DND-41 (cell line): Measurements from ENCODE around the gene POU6F2.

ENCODE experiments used
- ATAC-seq: fragments of 200-7000 bp; cut with Tn5 transposase; 3 replicates; pipeline ENCODE4 v1.9.1; 2021; ENCODE audit warnings: low read depth; ENCODE audit not compliant: insufficient read depth
- DNase-seq: peaks from one replicate; pipeline ENCODE4 v3.0.0-alpha.2; 2020
- H2AFZ ChIP-seq: 2 replicates; pipeline ENCODE4 v1.6.0; 2012; ENCODE audit warnings: low read depth, low read length
- H3K27ac ChIP-seq: 2 replicates; pipeline ENCODE4 v1.5.1; 2012; ENCODE audit warnings: low read length, inconsistent platforms
- H3K27me3 ChIP-seq: fragments of 200-600 bp; sonication (generic); 2 replicates; pipeline ENCODE4 v1.6.0; 2012; ENCODE audit warnings: low read length, mild to moderate bottlenecking, inconsistent platforms; ENCODE audit not compliant: insufficient read depth, poor library complexity
- H3K36me3 ChIP-seq: 2 replicates; pipeline ENCODE4 v1.5.1; 2012; ENCODE audit warnings: low read length, inconsistent platforms; ENCODE audit not compliant: insufficient read depth
- H3K4me1 ChIP-seq: 2 replicates; pipeline ENCODE4 v1.5.1; 2012; ENCODE audit warnings: mild to moderate bottlenecking, low read length; ENCODE audit not compliant: insufficient read depth
- H3K4me2 ChIP-seq: 2 replicates; pipeline ENCODE4 v1.6.0; 2012; ENCODE audit warnings: mild to moderate bottlenecking, moderate library complexity, low read length, inconsistent platforms; ENCODE audit not compliant: insufficient read depth
- H3K4me3 ChIP-seq, 2 experiments: fragments of 200-600 bp in 1 of 2; shearing (Covaris generic) in 1 of 2; 2 replicates each; pipeline ENCODE4 v1.5.1; 2012 to 2016; ENCODE audit warnings: inconsistent platforms in 2 of 2, low read length in 2 of 2, mild to moderate bottlenecking in 2 of 2, low read depth in 1 of 2, moderate library complexity in 1 of 2
- H3K79me2 ChIP-seq: 2 replicates; pipeline ENCODE4 v1.6.0; 2012; ENCODE audit warnings: low read length, inconsistent platforms; ENCODE audit not compliant: insufficient read depth
- H3K9ac ChIP-seq: 2 replicates; pipeline ENCODE4 v1.6.0; 2012; ENCODE audit warnings: low read depth, mild to moderate bottlenecking, inconsistent platforms, low read length, moderate library complexity
- H3K9me3 ChIP-seq: 2 replicates; pipeline ENCODE4 v1.5.1; 2012; ENCODE audit warnings: low read length, moderate library complexity, mild to moderate bottlenecking, inconsistent platforms; ENCODE audit not compliant: insufficient read depth, severe bottlenecking
- H4K20me1 ChIP-seq: 2 replicates; pipeline ENCODE4 v1.6.0; 2012; ENCODE audit warnings: low read length; ENCODE audit not compliant: insufficient read depth
- EZH2 ChIP-seq: IDR thresholded peaks from 3 replicates; pipeline ENCODE4 v1.6.1; 2012; ENCODE audit warnings: borderline replicate concordance, low read depth, mild to moderate bottlenecking, moderate library complexity, low read length, inconsistent platforms; ENCODE audit not compliant: severe bottlenecking
- TF ChIP-seq, protein P1 (sequence below): IDR thresholded peaks from 2 replicates; pipeline ENCODE4 v1.5.1; 2012; ENCODE audit warnings: borderline replicate concordance, low read length, moderate library complexity, mild to moderate bottlenecking; ENCODE audit not compliant: poor library complexity, severe bottlenecking; ENCODE audit errors: extremely low read depth

POU6F2 gene

GRCh38 chr7:39153113-39153512, 175.4 kb downstream of the POU6F2 start:
- TF ChIP-seq EZH2: no peak
- TF ChIP-seq, protein P1, sequence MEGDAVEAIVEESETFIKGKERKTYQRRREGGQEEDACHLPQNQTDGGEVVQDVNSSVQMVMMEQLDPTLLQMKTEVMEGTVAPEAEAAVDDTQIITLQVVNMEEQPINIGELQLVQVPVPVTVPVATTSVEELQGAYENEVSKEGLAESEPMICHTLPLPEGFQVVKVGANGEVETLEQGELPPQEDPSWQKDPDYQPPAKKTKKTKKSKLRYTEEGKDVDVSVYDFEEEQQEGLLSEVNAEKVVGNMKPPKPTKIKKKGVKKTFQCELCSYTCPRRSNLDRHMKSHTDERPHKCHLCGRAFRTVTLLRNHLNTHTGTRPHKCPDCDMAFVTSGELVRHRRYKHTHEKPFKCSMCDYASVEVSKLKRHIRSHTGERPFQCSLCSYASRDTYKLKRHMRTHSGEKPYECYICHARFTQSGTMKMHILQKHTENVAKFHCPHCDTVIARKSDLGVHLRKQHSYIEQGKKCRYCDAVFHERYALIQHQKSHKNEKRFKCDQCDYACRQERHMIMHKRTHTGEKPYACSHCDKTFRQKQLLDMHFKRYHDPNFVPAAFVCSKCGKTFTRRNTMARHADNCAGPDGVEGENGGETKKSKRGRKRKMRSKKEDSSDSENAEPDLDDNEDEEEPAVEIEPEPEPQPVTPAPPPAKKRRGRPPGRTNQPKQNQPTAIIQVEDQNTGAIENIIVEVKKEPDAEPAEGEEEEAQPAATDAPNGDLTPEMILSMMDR: no peak
- Histone ChIP-seq H4K20me1 (no peaks in the 10 kb centered on the region), H3K4me1 (no peaks in the 10 kb centered on the region), H3K27me3 (peaks cover 10% of the 10 kb centered on the region), H3K36me3 (no peaks in the 10 kb centered on the region), H3K79me2 (no peaks in the 10 kb centered on the region), H3K9ac (no peak overlapping the region), H2AFZ (no peak overlapping the region), H3K9me3 (no peaks in the 10 kb centered on the region), H3K4me2 (no peak overlapping the region), H3K4me3 (no peak overlapping the region), H3K27ac (no peak overlapping the region)
- DNase-seq (no peak), ATAC-seq (no peak)

- no peak overlapping the region for H3K4me3 ChIP-seq
- no peak overlapping the region for H2AFZ ChIP-seq
- no peak for ATAC-seq
- no peak for TF ChIP-seq EZH2
- TF ChIP-seq, protein P1: no peak
- H3K4me2 ChIP-seq: no peak overlapping the region
- peaks cover 10% of the 10 kb centered on the region for H3K27me3 ChIP-seq
- H3K27ac ChIP-seq: no peak overlapping the region
- no peaks in the 10 kb centered on the region for H3K4me1 ChIP-seq
- DNase-seq: no peak
- H3K79me2 ChIP-seq: no peaks in the 10 kb centered on the region
- H3K9me3 ChIP-seq: no peaks in the 10 kb centered on the region
- H3K9ac ChIP-seq: no peak overlapping the region
- H4K20me1 ChIP-seq: no peaks in the 10 kb centered on the region
- no peaks in the 10 kb centered on the region for H3K36me3 ChIP-seq
Measured at GRCh38 chr7:39153647-39154046, 175.9 kb downstream of the POU6F2 start.

GRCh38 chr7:39154815-39155214, 177.1 kb downstream of the POU6F2 start:
- H3K36me3 ChIP-seq: no peaks in the 10 kb centered on the region
- H3K79me2 ChIP-seq: no peaks in the 10 kb centered on the region
- no peak overlapping the region for H3K4me3 ChIP-seq
- no peak overlapping the region for H2AFZ ChIP-seq
- H3K27ac ChIP-seq: no peak overlapping the region
- no peaks in the 10 kb centered on the region for H3K4me1 ChIP-seq
- ATAC-seq (no peak), DNase-seq (no peak)
- H3K9me3 ChIP-seq: no peaks in the 10 kb centered on the region
- no peak for TF ChIP-seq EZH2
- TF ChIP-seq, protein P1: no peak
- H3K4me2 ChIP-seq: no peak overlapping the region
- H4K20me1 ChIP-seq: no peaks in the 10 kb centered on the region
- H3K27me3 ChIP-seq: peaks cover 10% of the 10 kb centered on the region
- no peak overlapping the region for H3K9ac ChIP-seq

DNA sequence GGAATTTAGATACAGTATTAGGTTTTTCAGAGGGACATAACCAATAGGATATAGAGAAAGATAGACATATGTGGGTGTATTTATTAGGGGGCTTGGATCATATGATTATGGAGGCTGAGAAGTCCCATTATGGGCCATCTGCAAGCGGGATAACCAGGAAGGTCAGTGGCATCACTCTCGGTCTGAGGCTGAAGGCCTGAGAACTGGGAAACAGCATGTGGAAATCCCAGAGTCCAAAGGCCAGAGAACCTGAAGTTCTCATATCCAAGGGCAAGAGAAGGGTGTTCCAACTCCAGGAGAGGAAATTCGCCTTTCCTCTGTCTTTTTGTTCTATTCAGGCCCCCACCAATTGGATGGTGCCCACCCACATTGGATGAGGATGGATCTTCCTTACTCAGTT, 180.7 kb downstream of the POU6F2 start:
- H3K9me3 ChIP-seq: no peaks in the 10 kb centered on the region
- no peaks in the 10 kb centered on the region for H4K20me1 ChIP-seq
- peaks cover 3% of the 10 kb centered on the region for H3K27me3 ChIP-seq
- H3K36me3 ChIP-seq: no peaks in the 10 kb centered on the region
- TF ChIP-seq, protein P1: no peak
- TF ChIP-seq EZH2: no peak
- no peak for ATAC-seq
- H3K9ac ChIP-seq: no peak overlapping the region
- H3K79me2 ChIP-seq: no peaks in the 10 kb centered on the region
- no peak overlapping the region for H3K27ac ChIP-seq
- no peak overlapping the region for H3K4me2 ChIP-seq
- DNase-seq: no peak
- no peak overlapping the region for H3K4me3 ChIP-seq
- H2AFZ ChIP-seq: no peak overlapping the region
- H3K4me1 ChIP-seq: no peaks in the 10 kb centered on the region
